Lung (tissue), 12 donors: ENCODE data around the gene HSPA1L. TPM values are rescaled to one million over a fixed set of nuclear protein-coding genes. Genes with fewer than 3 reads are reported as not detected.
A peak's percentile ranks its signal among the peaks of the same experiment; 100 is the strongest.

ENCODE experiments used
- ATAC-seq: fragments of 200-7000 bp; cut with Tn5 transposase; one replicate; pipeline ENCODE4 v1.9.1; 2020; ENCODE audit warnings: moderate number of reproducible peaks; ENCODE audit not compliant: insufficient read depth, low FRiP score
- DNase-seq, 3 donors: peaks; one replicate each; pipeline ENCODE4 v3.0.0-alpha.2; 2013 to 2017
- H3K27ac ChIP-seq, 2 donors: one replicate each; pipeline ENCODE4 v1.5.1; 2013; ENCODE audit warnings: mild to moderate bottlenecking in 2 of 2, moderate library complexity in 2 of 2, control low read depth in 1 of 2, inconsistent platforms in 1 of 2, low read depth in 1 of 2, low read length in 1 of 2
- H3K27me3 ChIP-seq, 3 donors: one replicate each; pipeline ENCODE4 v1.5.1; 2013; ENCODE audit warnings: low read length in 2 of 3; ENCODE audit not compliant: control insufficient read depth in 3 of 3, insufficient read depth in 3 of 3
- H3K36me3 ChIP-seq, 4 donors: one replicate each; pipeline ENCODE4 v1.5.1; 2013; ENCODE audit warnings: low read length in 4 of 4, mild to moderate bottlenecking in 1 of 4, moderate library complexity in 1 of 4; ENCODE audit not compliant: control insufficient read depth in 4 of 4, insufficient read depth in 4 of 4
- H3K4me1 ChIP-seq, 5 donors: one replicate each; pipeline ENCODE4 v1.5.1; 2013; ENCODE audit warnings: low read length in 5 of 5, mild to moderate bottlenecking in 2 of 5, moderate library complexity in 1 of 5; ENCODE audit not compliant: control insufficient read depth in 5 of 5, insufficient read depth in 5 of 5
- H3K4me3 ChIP-seq: one replicate; pipeline ENCODE4 v1.5.1; 2013; ENCODE audit warnings: mild to moderate bottlenecking, control low read depth, moderate library complexity
- H3K9ac ChIP-seq, 2 donors: one replicate each; pipeline ENCODE4 v1.5.1; 2013; ENCODE audit warnings: low read length in 2 of 2, control low read depth in 1 of 2; ENCODE audit not compliant: insufficient read depth in 1 of 2
- H3K9me3 ChIP-seq, 4 donors: one replicate each; pipeline ENCODE4 v1.5.1; 2013; ENCODE audit warnings: low read length in 3 of 4, mild to moderate bottlenecking in 1 of 4, moderate library complexity in 1 of 4; ENCODE audit not compliant: control insufficient read depth in 4 of 4, insufficient read depth in 3 of 4
- WGBS, 2 donors: extraction: QIAGEN DNeasy Blood & Tissue Kit; methylation state at CpG; one replicate each; pipeline ENCODE4 v1.1.7; 2013; 5-methylcytosine and 5-hydroxymethylcytosine counted together
- polyA plus RNA-seq, 2 donors: library from polyadenylated mRNA; stranded (reverse); fragments of 200-250 nt; gene quantifications; one replicate each; pipeline ENCODE4 v1.2.1, GENCODE V29; 2013
- total RNA-seq, 2 donors: library from RNA; depleted of rRNA in 1 of 2; stranded (reverse); fragments of >200 nt in 1 of 2; gene quantifications; one replicate each; pipeline ENCODE4 v1.2.1, GENCODE V29; 2014 to 2021
- TF ChIP-seq, protein P1 (sequence below): IDR thresholded peaks from 2 replicates; pipeline ENCODE4 v1.5.1; 2012; ENCODE audit warnings: mild to moderate bottlenecking; ENCODE audit errors: control extremely low read depth, extremely low read depth
- donor health status: control.
- donor health status: control.
- donor health status: Bipolar disorder and iron deficiency.
- donor health status: healthy.
- donor health status: DM: yes; HTN: yes; CAD: no.

The HSPA1L gene
- total and polyA plus RNA-seq, 4 donors, result 1.0 to 2.3 (median 1.6) TPM

DNA sequence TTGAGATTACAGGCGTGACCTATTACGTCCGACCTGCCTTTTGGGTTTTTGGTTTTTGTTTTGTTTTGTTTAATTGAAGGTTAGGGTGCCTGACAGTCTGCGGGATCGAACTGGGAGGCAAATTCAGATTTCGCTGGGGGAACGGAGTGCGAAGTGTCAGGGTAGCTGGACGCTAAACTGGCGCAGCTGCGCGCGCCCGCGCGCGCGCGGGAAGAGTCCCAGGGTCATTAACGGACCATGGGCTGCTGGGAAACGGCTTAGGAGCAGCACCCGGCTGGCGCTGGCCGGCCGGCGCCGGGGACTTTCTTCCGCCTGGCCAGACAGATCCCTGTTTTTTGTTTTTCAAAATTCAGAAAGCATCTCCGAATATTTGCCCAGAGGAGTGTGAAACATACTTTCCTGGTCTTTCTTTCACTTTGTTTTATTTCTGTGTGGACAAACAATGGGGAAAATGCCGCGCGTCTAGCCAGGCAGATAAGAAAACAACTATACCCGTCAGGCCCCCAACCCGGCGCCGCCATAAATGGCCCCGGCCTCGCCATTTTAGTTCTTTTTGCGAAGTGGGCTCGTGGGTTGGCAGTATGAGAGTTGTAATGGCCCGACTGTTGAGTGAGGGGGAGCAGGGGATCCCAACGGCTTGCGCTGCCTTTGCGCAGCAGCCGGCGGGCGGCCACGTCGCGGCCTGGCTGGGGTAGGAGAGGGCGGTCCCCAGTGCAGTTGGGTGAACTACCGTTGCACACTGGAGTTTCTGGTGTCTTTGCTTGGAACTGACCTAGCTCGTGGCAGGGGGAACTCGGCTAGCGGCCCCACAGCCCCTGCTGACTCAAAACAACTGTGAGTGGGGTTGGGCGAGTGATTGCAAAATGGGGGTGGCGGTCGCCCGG lies 19.5 kb upstream of the HSPA1L start:
- H3K36me3 ChIP-seq, result peaks cover 9 to 32% (median 25%) of the 10 kb centered on the region in 4 donors
- peaks cover 7 to 32% (median 14%) of the 10 kb centered on the region in 5 donors for H3K4me1 ChIP-seq
- H3K9me3 ChIP-seq, result no peaks in the 10 kb centered on the region
- DNase-seq, result peak; percentile 91 to 96 (median 95)
- peak overlapping the region; percentile 86 for H3K4me3 ChIP-seq
- H3K9ac ChIP-seq, result peak overlapping the region; percentile 82 to 98
- TF ChIP-seq, protein P1, sequence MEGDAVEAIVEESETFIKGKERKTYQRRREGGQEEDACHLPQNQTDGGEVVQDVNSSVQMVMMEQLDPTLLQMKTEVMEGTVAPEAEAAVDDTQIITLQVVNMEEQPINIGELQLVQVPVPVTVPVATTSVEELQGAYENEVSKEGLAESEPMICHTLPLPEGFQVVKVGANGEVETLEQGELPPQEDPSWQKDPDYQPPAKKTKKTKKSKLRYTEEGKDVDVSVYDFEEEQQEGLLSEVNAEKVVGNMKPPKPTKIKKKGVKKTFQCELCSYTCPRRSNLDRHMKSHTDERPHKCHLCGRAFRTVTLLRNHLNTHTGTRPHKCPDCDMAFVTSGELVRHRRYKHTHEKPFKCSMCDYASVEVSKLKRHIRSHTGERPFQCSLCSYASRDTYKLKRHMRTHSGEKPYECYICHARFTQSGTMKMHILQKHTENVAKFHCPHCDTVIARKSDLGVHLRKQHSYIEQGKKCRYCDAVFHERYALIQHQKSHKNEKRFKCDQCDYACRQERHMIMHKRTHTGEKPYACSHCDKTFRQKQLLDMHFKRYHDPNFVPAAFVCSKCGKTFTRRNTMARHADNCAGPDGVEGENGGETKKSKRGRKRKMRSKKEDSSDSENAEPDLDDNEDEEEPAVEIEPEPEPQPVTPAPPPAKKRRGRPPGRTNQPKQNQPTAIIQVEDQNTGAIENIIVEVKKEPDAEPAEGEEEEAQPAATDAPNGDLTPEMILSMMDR, result no peak
- 0% methylated on average over 58 to 59 of the region's 59 CpGs for WGBS, 2 donors
- ATAC-seq, result peak; percentile 82
- H3K27ac ChIP-seq, result peak overlapping the region; percentile 92 to 93
- H3K27me3 ChIP-seq, result no peaks in the 10 kb centered on the region

DNA sequence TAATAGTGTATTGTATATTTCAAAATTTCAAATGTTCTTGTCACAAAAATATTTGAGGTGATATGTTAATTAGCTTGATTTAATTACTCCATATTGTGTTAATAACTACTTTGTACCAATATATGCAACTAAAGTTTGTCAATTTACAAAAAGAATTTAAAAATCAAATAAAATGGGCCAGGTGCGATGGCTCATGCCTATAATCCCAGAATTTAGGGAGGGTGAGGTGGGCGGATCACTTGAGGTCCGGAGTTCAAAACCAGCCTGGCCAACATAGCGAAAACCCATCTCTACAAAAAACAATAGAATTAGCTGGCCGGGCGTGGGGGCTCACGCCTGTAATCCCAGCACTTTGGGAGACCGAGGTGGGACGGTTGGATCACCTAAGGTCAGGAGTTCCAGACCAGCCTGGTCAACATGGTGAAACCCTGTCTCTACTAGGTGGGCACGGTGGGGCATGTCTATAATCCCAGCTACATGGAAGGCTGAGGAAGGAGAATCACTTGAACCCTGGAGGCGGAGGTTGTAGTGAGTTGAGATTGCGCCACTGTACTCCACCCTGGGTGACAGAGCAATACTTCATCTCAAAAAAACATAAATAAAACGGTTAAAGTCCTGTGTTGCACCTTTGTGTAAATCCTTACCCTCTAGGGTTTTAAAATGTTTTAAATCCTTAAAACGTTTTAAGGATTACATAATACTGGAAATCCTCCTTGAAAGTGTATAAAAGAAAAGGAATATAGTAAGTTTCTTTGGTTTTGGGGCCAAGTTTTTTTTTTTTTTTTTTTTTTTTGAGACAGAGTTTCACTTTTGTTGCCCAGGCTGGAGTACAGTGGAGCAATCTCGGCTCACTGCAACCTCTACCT lies 16.5 kb upstream of the HSPA1L start:
- Histone ChIP-seq H3K4me3 (no peak overlapping the region), H3K9me3 (no peaks in the 10 kb centered on the region), H3K4me1 (peaks cover 3 to 20% (median 4%) of the 10 kb centered on the region in 5 donors), H3K27me3 (no peaks in the 10 kb centered on the region), H3K9ac (no peak overlapping the region), H3K36me3 (peaks cover 0 to 8% (median 2%) of the 10 kb centered on the region in 4 donors), H3K27ac (no peak overlapping the region)
- DNase-seq (no peak), ATAC-seq (no peak)
- 72 to 77% methylated on average over 15 of the region's 15 CpGs for WGBS, 2 donors
- TF ChIP-seq, protein P1, result no peak

DNA sequence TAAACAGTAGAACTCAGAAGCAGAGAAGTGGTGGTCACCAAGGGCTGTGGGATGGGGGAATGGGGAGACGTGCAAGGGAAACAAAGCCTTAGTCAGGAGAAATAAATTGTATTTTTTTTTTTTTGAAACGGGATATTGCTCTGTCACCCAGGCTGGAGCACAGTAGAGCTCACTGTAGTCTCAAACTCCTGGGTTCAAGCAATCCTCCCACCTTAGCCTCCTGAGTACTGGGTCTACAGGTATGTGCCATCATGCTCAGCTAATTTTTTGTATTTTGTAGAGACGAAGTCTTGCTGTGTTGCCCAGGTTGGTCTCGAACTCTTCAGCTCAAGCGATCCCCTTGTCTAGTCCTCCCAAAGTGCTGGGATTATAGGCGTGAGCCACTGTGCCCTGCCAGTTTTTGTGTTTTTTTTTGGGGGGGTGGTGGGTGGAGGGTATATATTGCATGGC lies 15.8 kb upstream of the HSPA1L start:
- Histone ChIP-seq H3K36me3 (peaks cover 0 to 8% (median 0%) of the 10 kb centered on the region in 4 donors), H3K4me1 (peaks cover 0 to 20% (median 7%) of the 10 kb centered on the region in 5 donors), H3K4me3 (peak overlapping the region; percentile 27), H3K9me3 (no peaks in the 10 kb centered on the region), H3K27ac (peak overlapping the region in 1 of 2 donors; percentile 58), H3K27me3 (no peaks in the 10 kb centered on the region), H3K9ac (peak overlapping the region in 1 of 2 donors; percentile 78)
- TF ChIP-seq, protein P1, result no peak
- ATAC-seq (no peak), DNase-seq (no peak)
- 51 to 55% methylated on average over 6 of the region's 6 CpGs for WGBS, 2 donors
